HepG2 (cell line): ENCODE results near the gene DENND1C. TPM values are rescaled to one million over a fixed set of nuclear protein-coding genes. Genes with fewer than 3 reads are reported as not detected.
A peak's percentile ranks its signal among the peaks of the same experiment; 100 is the strongest.

Experiments used
- ATF5 ChIP-seq: sonication (generic); formaldehyde crosslinking; IDR thresholded peaks from 2 replicates; pipeline ENCODE4 v1.4.0; 2020; ENCODE audit warnings: mild to moderate bottlenecking, low read depth, missing genetic modification reagents
- EP300 ChIP-seq, 3 experiments: sonication (generic) in 1 of 3; formaldehyde crosslinking in 1 of 3; IDR thresholded peaks; 2 replicates each; pipeline versions ENCODE4 v1.5.1 to v1.6.1; 2011 to 2020; ENCODE audit warnings: low read depth in 2 of 3, low read length in 2 of 3, borderline replicate concordance in 1 of 3, improper control_type of control experiment in 1 of 3, mild to moderate bottlenecking in 1 of 3, missing genetic modification reagents in 1 of 3, moderate library complexity in 1 of 3
- ETV5 ChIP-seq: IDR thresholded peaks from 2 replicates; pipeline ENCODE4 v1.6.1; 2018; ENCODE audit warnings: missing biosample characterization, missing genetic modification reagents, inconsistent platforms, borderline replicate concordance
- FOSL2 ChIP-seq: sonication (generic); formaldehyde crosslinking; IDR thresholded peaks from 2 replicates; pipeline ENCODE4 v1.4.0; 2020; ENCODE audit warnings: missing genetic modification reagents
- GTF2F1 ChIP-seq: fragments of 150-350 bp; IDR thresholded peaks from 2 replicates; pipeline ENCODE4 v1.6.1; 2014; ENCODE audit warnings: low read length
- ISX ChIP-seq: sonication (generic); formaldehyde crosslinking; conservative IDR thresholded peaks from 2 replicates; pipeline ENCODE4 v1.5.0; 2020; ENCODE audit warnings: missing genetic modification reagents
- KDM1A ChIP-seq: IDR thresholded peaks from 2 replicates; pipeline ENCODE4 v1.6.1; 2016; ENCODE audit warnings: missing compliant biosample characterization
- KLF16 ChIP-seq, 2 experiments: sonication (generic) in 1 of 2; formaldehyde crosslinking in 1 of 2; IDR thresholded peaks; 2 replicates each; pipeline versions ENCODE4 v1.6.1 to v1.8.0; 2016 to 2023; ENCODE audit warnings: missing genetic modification reagents in 2 of 2, missing compliant biosample characterization in 1 of 2
- NR2C2 ChIP-seq: sonication (generic); formaldehyde crosslinking; IDR thresholded peaks from 2 replicates; pipeline ENCODE4 v1.4.0; 2020; ENCODE audit warnings: missing genetic modification reagents, mild to moderate bottlenecking, moderate library complexity, borderline replicate concordance
- NRL ChIP-seq: sonication (generic); formaldehyde crosslinking; IDR thresholded peaks from 2 replicates; pipeline ENCODE4 v1.5.0; 2020; ENCODE audit warnings: missing genetic modification reagents, mild to moderate bottlenecking, moderate library complexity, borderline replicate concordance
- PRDM4 ChIP-seq: sonication (generic); formaldehyde crosslinking; IDR thresholded peaks from 2 replicates; pipeline ENCODE4 v1.9.0; 2021; ENCODE audit warnings: missing genetic modification reagents, borderline replicate concordance
- RAD21 ChIP-seq: fragments of 450-650 bp; formaldehyde crosslinking; IDR thresholded peaks from 2 replicates; pipeline ENCODE4 v1.5.0; 2020; ENCODE audit warnings: mild to moderate bottlenecking
- RBAK ChIP-seq: sonication (generic); formaldehyde crosslinking; IDR thresholded peaks from 2 replicates; pipeline ENCODE4 v1.5.1; 2020; ENCODE audit warnings: mild to moderate bottlenecking, missing genetic modification reagents
- RFXAP ChIP-seq: sonication (generic); formaldehyde crosslinking; IDR thresholded peaks from 2 replicates; pipeline ENCODE4 v1.4.0; 2020; ENCODE audit warnings: missing genetic modification reagents, borderline replicate concordance
- SIX1 ChIP-seq: sonication (generic); formaldehyde crosslinking; IDR thresholded peaks from 2 replicates; pipeline ENCODE4 v1.4.0; 2020; ENCODE audit warnings: missing genetic modification reagents, borderline replicate concordance
- SMC3 ChIP-seq: IDR thresholded peaks from 2 replicates; pipeline ENCODE4 v1.6.1; 2011; ENCODE audit warnings: low read length, improper control_type of control experiment
- SP4 ChIP-seq: sonication (generic); formaldehyde crosslinking; IDR thresholded peaks from 2 replicates; pipeline ENCODE4 v1.8.1; 2023; ENCODE audit warnings: mild to moderate bottlenecking, missing genetic modification reagents
- ZKSCAN5 ChIP-seq: sonication (generic); formaldehyde crosslinking; IDR thresholded peaks from 2 replicates; pipeline ENCODE4 v1.5.1; 2020; ENCODE audit warnings: mild to moderate bottlenecking, missing genetic modification reagents
- ZNF124 ChIP-seq: sonication (generic); formaldehyde crosslinking; IDR thresholded peaks from 2 replicates; pipeline ENCODE4 v1.4.0; 2020; ENCODE audit warnings: missing genetic modification reagents
- ZNF382 ChIP-seq: sonication (generic); formaldehyde crosslinking; IDR thresholded peaks from 2 replicates; pipeline ENCODE4 v1.5.0; 2020; ENCODE audit warnings: missing genetic modification reagents, mild to moderate bottlenecking, borderline replicate concordance
- ZNF614 ChIP-seq: IDR thresholded peaks from 2 replicates; pipeline ENCODE4 v1.6.1; 2018; ENCODE audit warnings: missing biosample characterization, missing genetic modification reagents, inconsistent platforms, borderline replicate concordance
- ZNF775 ChIP-seq: sonication (generic); formaldehyde crosslinking; IDR thresholded peaks from 2 replicates; pipeline ENCODE4 v1.4.0; 2020; ENCODE audit warnings: missing genetic modification reagents, mild to moderate bottlenecking, moderate library complexity, borderline replicate concordance
- ZSCAN9 ChIP-seq: IDR thresholded peaks from 2 replicates; pipeline ENCODE4 v1.6.1; 2016; ENCODE audit warnings: borderline replicate concordance
- ZZZ3 ChIP-seq: sonication (generic); formaldehyde crosslinking; IDR thresholded peaks from 2 replicates; pipeline ENCODE4 v1.4.0; 2020; ENCODE audit warnings: missing genetic modification reagents, mild to moderate bottlenecking, borderline replicate concordance
- polyA plus RNA-seq, 8 experiments: library from polyadenylated mRNA; depleted of rRNA in 3 of 8; stranded (reverse) in 7 of 8; unstranded in 1 of 8; fragments of >200 nt; fragmentation: Illumina TruSeq in 4 of 8; extraction: Trizol in 4 of 8; gene quantifications; 2 replicates each; pipeline versions ENCODE4 v1.2.1 to v1.2.3, GENCODE V29; 2011 to 2016; ENCODE audit warnings: low read depth in 4 of 8, missing spikeins in 1 of 8, mixed read lengths in 1 of 8; ENCODE audit not compliant: insufficient read depth in 1 of 8
- total RNA-seq, 5 experiments: library from RNA; depleted of rRNA; stranded (reverse); fragments of >200 nt; fragmentation: Illumina TruSeq; extraction: Trizol; gene quantifications; 2 replicates each; pipeline ENCODE4 v1.2.3, GENCODE V29; 2016; ENCODE audit warnings: low read depth in 1 of 5
- TF ChIP-seq, protein P1 (sequence below): sonication (generic); formaldehyde crosslinking; IDR thresholded peaks from 2 replicates; pipeline ENCODE4 v1.4.0; 2020; ENCODE audit warnings: mild to moderate bottlenecking, missing genetic modification reagents

Gene DENND1C
- total and polyA plus RNA-seq, 2 of the 13 experiments (the other 11 are each of a cell fraction or from before 2014, with no cell fraction given): 0.04 to 0.73 TPM

DNA sequence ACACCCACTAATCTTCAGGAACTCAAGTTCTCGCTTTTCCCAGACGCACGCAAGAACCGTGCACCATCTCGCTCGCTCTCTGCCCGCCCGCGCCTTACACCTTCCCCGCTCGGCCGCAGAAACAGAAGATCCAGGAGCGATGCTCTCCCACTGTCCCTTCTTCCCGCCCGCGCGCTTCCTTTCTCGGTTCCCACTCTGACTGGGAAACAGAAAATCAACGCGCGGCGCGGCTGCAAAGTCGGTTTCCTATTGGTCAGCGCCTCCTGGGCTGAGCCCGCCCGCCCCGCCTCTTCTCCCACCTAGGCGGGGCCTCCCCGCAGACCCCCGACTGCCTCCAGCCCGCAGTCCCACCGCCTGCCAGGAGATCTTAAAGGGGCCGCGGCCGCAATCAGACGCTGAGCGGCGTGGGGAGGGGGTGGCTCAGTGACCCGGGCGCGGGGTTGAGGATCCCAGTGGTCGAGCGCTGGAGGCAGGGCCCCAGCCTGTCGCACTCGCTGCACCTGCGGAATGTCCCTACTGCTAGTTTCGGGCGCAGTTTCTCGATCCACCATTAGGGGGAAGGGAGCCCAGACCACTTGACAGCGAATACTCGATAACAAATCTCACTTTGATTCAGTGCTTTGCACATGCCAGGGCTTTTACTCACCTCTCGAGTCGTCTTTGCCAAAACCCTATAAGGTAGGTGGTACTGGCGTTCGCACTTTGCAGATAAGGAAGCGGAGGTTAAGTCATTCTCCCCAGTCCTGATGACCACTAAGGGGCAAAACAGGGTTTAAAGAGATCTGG, 21.3 kb downstream of the DENND1C start (continued):
- peak; percentile 73; the same call in 1 of the 2 replicates for TF ChIP-seq RFXAP (CRISPR knock-in tag)
- peak; percentile 33; the same call in 1 of the 2 replicates for TF ChIP-seq RAD21
- TF ChIP-seq SP4 (CRISPR knock-in tag): peak; percentile 72
- TF ChIP-seq ATF5 (CRISPR knock-in tag): no peak
- no peak for TF ChIP-seq RBAK
- TF ChIP-seq KDM1A (CRISPR knock-in tag): 0 out of 2 replicates have a peak, but pooled peaks have one; percentile 56
- no peak for TF ChIP-seq EP300 (IDR thresholded peaks at IDR 0.05; ENCODE audit: low read depth in 2 of 2, low read length in 2 of 2)
- 0 out of 2 replicates have a peak, but pooled peaks have one; percentile 48 for TF ChIP-seq EP300 (CRISPR knock-in tag; IDR thresholded peaks at IDR 0.05; ENCODE audit: borderline replicate concordance)
- TF ChIP-seq KLF16 (CRISPR knock-in tag; IDR thresholded peaks at IDR 0.05): 0 out of 4 replicates have a peak, but pooled peaks of 1 of the 2 experiments have one; percentile 52
- TF ChIP-seq ZKSCAN5 (CRISPR knock-in tag): no peak
- peak; percentile 43; the same call in 1 of the 2 replicates for TF ChIP-seq NR2C2 (CRISPR knock-in tag)
- TF ChIP-seq PRDM4 (CRISPR knock-in tag): no peak
- TF ChIP-seq SIX1: no peak
- TF ChIP-seq ZNF614: 0 out of 2 replicates have a peak, but pooled peaks have one; percentile 23
- TF ChIP-seq FOSL2: peak; percentile 17; the same call in 1 of the 2 replicates
- TF ChIP-seq ZNF382 (CRISPR knock-in tag): no peak
- TF ChIP-seq SMC3: no peak
- TF ChIP-seq ISX (CRISPR knock-in tag): no peak
- TF ChIP-seq ZSCAN9 (CRISPR knock-in tag): peak; percentile 60; the same call in 1 of the 2 replicates
- no peak; the same call in 1 of the 2 replicates for TF ChIP-seq ZZZ3
- peak; percentile 85 for TF ChIP-seq ZNF124 (CRISPR knock-in tag)
- TF ChIP-seq, protein P1, sequence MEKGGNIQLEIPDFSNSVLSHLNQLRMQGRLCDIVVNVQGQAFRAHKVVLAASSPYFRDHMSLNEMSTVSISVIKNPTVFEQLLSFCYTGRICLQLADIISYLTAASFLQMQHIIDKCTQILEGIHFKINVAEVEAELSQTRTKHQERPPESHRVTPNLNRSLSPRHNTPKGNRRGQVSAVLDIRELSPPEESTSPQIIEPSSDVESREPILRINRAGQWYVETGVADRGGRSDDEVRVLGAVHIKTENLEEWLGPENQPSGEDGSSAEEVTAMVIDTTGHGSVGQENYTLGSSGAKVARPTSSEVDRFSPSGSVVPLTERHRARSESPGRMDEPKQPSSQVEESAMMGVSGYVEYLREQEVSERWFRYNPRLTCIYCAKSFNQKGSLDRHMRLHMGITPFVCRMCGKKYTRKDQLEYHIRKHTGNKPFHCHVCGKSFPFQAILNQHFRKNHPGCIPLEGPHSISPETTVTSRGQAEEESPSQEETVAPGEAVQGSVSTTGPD (CRISPR knock-in tag): no peak
- peak; percentile 55; the same call in 1 of the 2 replicates for TF ChIP-seq ETV5 (CRISPR knock-in tag)
- TF ChIP-seq NRL: 0 out of 2 replicates have a peak, but pooled peaks have one; percentile 12
- TF ChIP-seq GTF2F1: no peak
- TF ChIP-seq ZNF775: 0 out of 2 replicates have a peak, but pooled peaks have one; percentile 69
